Hypothalamus (tissue), 51 donors: ENCODE results near the gene ORC2.
"Not testable (repeated sequence)": the region's sequence is repeated elsewhere in the genome, so short reads cannot be mapped to it uniquely, and the experiment has no call there.

Experiments
- DNase-seq, 51 donors: peaks; one replicate each; lab custom pipeline; 2025; lab: John Stamatoyannopoulos, UW

ORC2 gene

GRCh38 chr2:200939832-200940231, 23.6 kb downstream of the ORC2 start:
- DNase-seq = no peak

- no peak for DNase-seq
Measured at GRCh38 chr2:200930947-200931626, 32.4 kb downstream of the ORC2 start.

- DNase-seq = peak in 1 of 51 donors; percentile 0
Measured at GRCh38 chr2:200929334-200930249, 33.9 kb downstream of the ORC2 start.

GRCh38 chr2:200922439-200922838, 41.0 kb downstream of the ORC2 start:
- no peak for DNase-seq

GRCh38 chr2:200913654-200914053, 49.8 kb downstream of the ORC2 start:
- DNase-seq = no peak

- no peak for DNase-seq
Measured at GRCh38 chr2:200909958-200910357, 53.5 kb downstream of the ORC2 start.

- DNase-seq = peak in 45 of 51 donors; percentile 2 to 77 (median 41)
Measured at GRCh38 chr2:200905618-200906296, 57.7 kb downstream of the ORC2 start.

GRCh38 chr2:200901459-200902072, 61.9 kb downstream of the ORC2 start:
- peak in 27 of 51 donors; percentile 2 to 52 (median 11) for DNase-seq

- no peak for DNase-seq
Measured at GRCh38 chr2:200899482-200899881, 64.0 kb downstream of the ORC2 start.

- peak; percentile 44 to 97 (median 89) for DNase-seq
Measured at GRCh38 chr2:200888704-200889625, 74.5 kb downstream of the ORC2 start, which contains the start of the genes NIF3L1 and PPIL3. Gene NIF3L1, plus strand, starts transcription at chr2:200889371. Its CDS starts 2,573 bp downstream, at chr2:200891944. Gene PPIL3, minus strand, starts transcription at chr2:200889077. Its CDS starts 1,462 bp downstream, at chr2:200887615.

- not testable (repeated sequence) for DNase-seq
Measured at GRCh38 chr2:200881715-200882249, 81.7 kb downstream of the ORC2 start.

GRCh38 chr2:200878289-200878880, 85.1 kb downstream of the ORC2 start:
- no peak for DNase-seq

- no peak for DNase-seq
Measured at GRCh38 chr2:200877443-200877842, 86.0 kb downstream of the ORC2 start.

GRCh38 chr2:200873560-200873959, 89.9 kb downstream of the ORC2 start:
- no peak for DNase-seq

GRCh38 chr2:200871151-200871550, 92.3 kb downstream of the ORC2 start:
- DNase-seq = no peak

GRCh38 chr2:200869014-200869413, 94.4 kb downstream of the ORC2 start:
- no peak for DNase-seq

GRCh38 chr2:200864176-200865034, 99.1 kb downstream of the ORC2 start, which contains the start of gene CLK1:
Gene CLK1, minus strand, starts transcription at chr2:200864658. Its CDS starts 2,796 bp downstream, at chr2:200861862.
- DNase-seq = peak; percentile 73 to 97 (median 93)

GRCh38 chr2:200863782-200864175, 99.7 kb downstream of the ORC2 start:
- peak in 10 of 51 donors; percentile 15 to 61 (median 40) for DNase-seq
